Psoas muscle (tissue), 8 donors: ENCODE results near the gene RRM1. TPM values are rescaled to one million over a fixed set of nuclear protein-coding genes. Genes with fewer than 3 reads are reported as not detected.

ENCODE experiments used
- ATAC-seq, 4 donors: fragments of 200-7000 bp; cut with Tn5 transposase; one replicate each; pipeline ENCODE4 v1.9.1; 2020; ENCODE audit warnings: moderate library complexity in 3 of 4, mild to moderate bottlenecking in 2 of 4
- DNase-seq, 2 donors: peaks; one replicate each; pipeline ENCODE4 v3.0.0-alpha.2; 2020
- H3K27ac ChIP-seq: fragments of 200-600 bp; one replicate; pipeline ENCODE4 v1.8.0; 2022
- H3K27me3 ChIP-seq, 3 donors: fragments of 200-600 bp in 1 of 3; one replicate each; pipeline versions ENCODE4 v1.6.1 to v1.8.0; 2013 to 2022; ENCODE audit warnings: low read length in 2 of 3, mild to moderate bottlenecking in 2 of 3, moderate library complexity in 1 of 3; ENCODE audit not compliant: insufficient read depth in 3 of 3
- H3K36me3 ChIP-seq, 2 donors: fragments of 200-600 bp in 1 of 2; one replicate each; pipeline versions ENCODE4 v1.6.1 to v1.8.0; 2013 to 2022; ENCODE audit warnings: low read depth in 1 of 2, mild to moderate bottlenecking in 1 of 2, moderate library complexity in 1 of 2; ENCODE audit not compliant: insufficient read depth in 1 of 2
- H3K4me1 ChIP-seq: fragments of 200-600 bp; one replicate; pipeline ENCODE4 v1.8.0; 2022
- H3K4me3 ChIP-seq: fragments of 200-600 bp; one replicate; pipeline ENCODE4 v1.8.0; 2022; ENCODE audit warnings: mild to moderate bottlenecking
- H3K9me3 ChIP-seq: fragments of 200-600 bp; one replicate; pipeline ENCODE4 v1.8.0; 2022
- CTCF ChIP-seq: fragments of 200-600 bp; IDR thresholded peaks from one replicate; pipeline ENCODE4 v1.8.0; 2022; ENCODE audit warnings: antibody characterized with exemption
- WGBS, 3 donors: extraction: QIAGEN DNeasy Blood & Tissue Kit; methylation state at CpG; one replicate each; pipeline versions ENCODE4 v1.1.6 to v1.1.7; 2013; 5-methylcytosine and 5-hydroxymethylcytosine counted together
- intact Hi-C, 2 donors: fragments of 100-400 bp; cut with DNase I; formaldehyde crosslinking; loops; one replicate each; pipeline versions ENCODE4 v1.11.0 to v1.14.2; 2022
- polyA plus RNA-seq, 3 donors: library from polyadenylated mRNA; stranded (reverse); fragments of 200-250 nt; gene quantifications; one replicate each; pipeline ENCODE4 v1.2.3, GENCODE V29; 2013
- total RNA-seq, 4 donors: library from RNA; stranded (reverse); fragmentation: NEBNext Ultra II Directional in 2 of 4; extraction: Animal tissue kit (Norgen Biotek cat#: 25700) in 2 of 4; gene quantifications; one replicate each; pipeline versions ENCODE4 v1.2.1 to v1.2.4, GENCODE V29; 2021 to 2023
- donor health status: healthy with polysubstance abuse.
- donor health status: DM: no; HTN: no; CAD: no; lungs with moderate emphysema.
- donor health status: Bipolar disorder and iron deficiency.
- donor health status: healthy.
- donor health status: DM: yes; HTN: yes; CAD: no.
- donor health status: DM: no; HTN: no; CAD: no.
- donor health status: DM: no; HTN: no; CAD: no.
- donor health status: DM: yes; HTN: yes; CAD: no.

Gene RRM1
- total and polyA plus RNA-seq, 7 donors, result 11.3 to 45.8 (median 31.0) TPM

GRCh38 chr11:4065601-4066377 is 28.8 kb upstream of the RRM1 start:
- Histone ChIP-seq H3K4me1 (peaks cover 53% of the 10 kb centered on the region), H3K4me3 (no peak overlapping the region), H3K27ac (peak overlapping the region; percentile 11), H3K36me3 (peaks cover 3 to 15% of the 10 kb centered on the region in 2 donors), H3K27me3 (no peaks in the 10 kb centered on the region), H3K9me3 (no peaks in the 10 kb centered on the region)
- intact Hi-C loops, result no loop called here
- DNase-seq (no peak), ATAC-seq (peak; percentile 36 to 67 (median 56))
- no peak for TF ChIP-seq CTCF
- 30 to 45% (median 31%) methylated on average over 2 of the region's 2 CpGs for WGBS, 3 donors

GRCh38 chr11:4066910-4067309 is 27.7 kb upstream of the RRM1 start:
- peaks cover 3 to 13% of the 10 kb centered on the region in 2 donors for H3K36me3 ChIP-seq
- H3K4me3 ChIP-seq, result no peak overlapping the region
- peaks cover 58% of the 10 kb centered on the region for H3K4me1 ChIP-seq
- WGBS, 3 donors, result 71 to 72% (median 71%) methylated on average over 5 of the region's 5 CpGs
- ATAC-seq (no peak), DNase-seq (no peak)
- no peaks in the 10 kb centered on the region for H3K27me3 ChIP-seq
- TF ChIP-seq CTCF, result no peak
- intact Hi-C loops, result no loop called here
- no peaks in the 10 kb centered on the region for H3K9me3 ChIP-seq
- H3K27ac ChIP-seq, result no peak overlapping the region

GRCh38 chr11:4068962-4069361 is 25.6 kb upstream of the RRM1 start:
- H3K4me3 ChIP-seq, result no peak overlapping the region
- H3K27me3 ChIP-seq, result no peaks in the 10 kb centered on the region

GRCh38 chr11:4071325-4071724 is 23.3 kb upstream of the RRM1 start:
- peaks cover 3 to 26% of the 10 kb centered on the region in 2 donors for H3K36me3 ChIP-seq
- intact Hi-C loops, result loop anchor here in 1 of 2 donors (2.0 kb wide), 1 partner anchor 223 kb away; no protein-coding TSS in a partner anchor
- no peak for ATAC-seq
- no peaks in the 10 kb centered on the region for H3K27me3 ChIP-seq
- peaks cover 40% of the 10 kb centered on the region for H3K4me1 ChIP-seq
- peak overlapping the region; percentile 63 for H3K27ac ChIP-seq
- TF ChIP-seq CTCF, result no peak
- no peak for DNase-seq
- H3K9me3 ChIP-seq, result no peaks in the 10 kb centered on the region
- H3K4me3 ChIP-seq, result no peak overlapping the region

More at GRCh38 chr11:4068962-4069361, 25.6 kb upstream of the RRM1 start:
- Histone ChIP-seq H3K36me3 (peaks cover 3 to 13% of the 10 kb centered on the region in 2 donors), H3K9me3 (no peaks in the 10 kb centered on the region), H3K4me1 (peaks cover 58% of the 10 kb centered on the region), H3K27ac (peak overlapping the region; percentile 15)
- intact Hi-C loops, result no loop called here
- no peak for TF ChIP-seq CTCF
- 66 to 79% (median 77%) methylated on average over 1 of the region's 1 CpG for WGBS, 3 donors
- ATAC-seq (no peak), DNase-seq (no peak)
